Measurements from ENCODE around the gene TSPAN15. TPM values are rescaled to one million over a fixed set of nuclear protein-coding genes. Genes with fewer than 3 reads are reported as not detected.

The TSPAN15 gene
- total RNA-seq, 2 experiments from 2014 or later: 2.4 to 3.1 TPM

GRCh38 chr10:69464801-69465401 lies 13.6 kb downstream of the TSPAN15 start:
- Histone ChIP-seq H3K4me3 (ENCODE audit: low read depth, low read length, poor library complexity, severe bottlenecking) (no peak overlapping the region), H3K4me1 (ENCODE audit: insufficient read depth, low read length, poor library complexity, severe bottlenecking) (peaks cover 3% of the 10 kb centered on the region), H3K36me3 (ENCODE audit: insufficient read depth, low read length) (no peaks in the 10 kb centered on the region), H2AFZ (ENCODE audit: low read length) (no peak overlapping the region), H4K20me1 (ENCODE audit: insufficient read depth, low read length) (no peaks in the 10 kb centered on the region), H3K79me2 (ENCODE audit: insufficient read depth, low read depth, low read length) (no peaks in the 10 kb centered on the region), H3K9me2 (ENCODE audit: insufficient read depth, low read length) (no peaks in the 10 kb centered on the region), H3K27ac (ENCODE audit: low read depth, low read length, poor library complexity, severe bottlenecking) (no peak overlapping the region), H3K9me3 (ENCODE audit: low read length) (no peaks in the 10 kb centered on the region), H3K4me2 (ENCODE audit: low read length) (no peak overlapping the region)
- no peak for DNase-seq (ENCODE audit: low spot score)
- no peak for TF ChIP-seq EZH2phosphoT487 (IDR thresholded peaks at IDR 0.05; ENCODE audit: borderline replicate concordance, low read depth, low read length)
- no peak for TF ChIP-seq CTCF (conservative IDR thresholded peaks at IDR 0.05; ENCODE audit: low read length)
- intact Hi-C loops (cut with micrococcal nuclease; ENCODE audit: unreplicated experiment): no loop called here
- BruUV-seq (replicated peaks): no TSS peak
- ChIA-PET CTCF (ENCODE audit: unreplicated experiment) (no interaction called here), POLR2A (no interaction called here)

GRCh38 chr10:69465457-69466157 lies 14.3 kb downstream of the TSPAN15 start:
- H3K36me3 ChIP-seq (ENCODE audit: insufficient read depth, low read length): no peaks in the 10 kb centered on the region
- no peaks in the 10 kb centered on the region for H4K20me1 ChIP-seq (ENCODE audit: insufficient read depth, low read length)
- no peaks in the 10 kb centered on the region for H3K9me3 ChIP-seq (ENCODE audit: low read length)
- no peak for TF ChIP-seq CTCF (conservative IDR thresholded peaks at IDR 0.05; ENCODE audit: low read length)
- no peak for TF ChIP-seq EZH2phosphoT487 (IDR thresholded peaks at IDR 0.05; ENCODE audit: borderline replicate concordance, low read depth, low read length)
- ChIA-PET CTCF (ENCODE audit: unreplicated experiment) (no interaction called here), POLR2A (no interaction called here)
- no TSS peak for BruUV-seq (replicated peaks)
- H3K79me2 ChIP-seq (ENCODE audit: insufficient read depth, low read depth, low read length): no peaks in the 10 kb centered on the region
- no peak overlapping the region for H3K27ac ChIP-seq (ENCODE audit: low read depth, low read length, poor library complexity, severe bottlenecking)
- intact Hi-C loops (cut with micrococcal nuclease; ENCODE audit: unreplicated experiment): no loop called here
- no peaks in the 10 kb centered on the region for H3K9me2 ChIP-seq (ENCODE audit: insufficient read depth, low read length)
- no peak overlapping the region for H2AFZ ChIP-seq (ENCODE audit: low read length)
- H3K4me2 ChIP-seq (ENCODE audit: low read length): no peak overlapping the region
- peaks cover 3% of the 10 kb centered on the region for H3K4me1 ChIP-seq (ENCODE audit: insufficient read depth, low read length, poor library complexity, severe bottlenecking)
- H3K4me3 ChIP-seq (ENCODE audit: low read depth, low read length, poor library complexity, severe bottlenecking): no peak overlapping the region
- no peak for DNase-seq (ENCODE audit: low spot score)

- no peak overlapping the region for H2AFZ ChIP-seq (ENCODE audit: low read length)
- no peaks in the 10 kb centered on the region for H3K36me3 ChIP-seq (ENCODE audit: insufficient read depth, low read length)
- peaks cover 3% of the 10 kb centered on the region for H3K4me1 ChIP-seq (ENCODE audit: insufficient read depth, low read length, poor library complexity, severe bottlenecking)
- ChIA-PET CTCF (ENCODE audit: unreplicated experiment) (no interaction called here), POLR2A (no interaction called here)
- DNase-seq (ENCODE audit: low spot score): no peak
- H3K9me2 ChIP-seq (ENCODE audit: insufficient read depth, low read length): no peaks in the 10 kb centered on the region
- no peak for TF ChIP-seq CTCF (conservative IDR thresholded peaks at IDR 0.05; ENCODE audit: low read length)
- no peak for TF ChIP-seq EZH2phosphoT487 (IDR thresholded peaks at IDR 0.05; ENCODE audit: borderline replicate concordance, low read depth, low read length)
- no peaks in the 10 kb centered on the region for H3K9me3 ChIP-seq (ENCODE audit: low read length)
- no peak overlapping the region for H3K27ac ChIP-seq (ENCODE audit: low read depth, low read length, poor library complexity, severe bottlenecking)
- H3K4me2 ChIP-seq (ENCODE audit: low read length): no peak overlapping the region
- no TSS peak for BruUV-seq (replicated peaks)
- no peaks in the 10 kb centered on the region for H4K20me1 ChIP-seq (ENCODE audit: insufficient read depth, low read length)
- no peak overlapping the region for H3K4me3 ChIP-seq (ENCODE audit: low read depth, low read length, poor library complexity, severe bottlenecking)
- no peaks in the 10 kb centered on the region for H3K79me2 ChIP-seq (ENCODE audit: insufficient read depth, low read depth, low read length)
- intact Hi-C loops (cut with micrococcal nuclease; ENCODE audit: unreplicated experiment): no loop called here
These were observed 14.9 kb downstream of the TSPAN15 start for GRCh38 chr10:69466158-69466490.
